DND-41 (cell line): ENCODE data around the gene ZNF638.

Experiments
- CTCF ChIP-seq: IDR thresholded peaks from 2 replicates; pipeline ENCODE4 v1.5.1; 2012; ENCODE audit warnings: borderline replicate concordance, low read length, moderate library complexity, mild to moderate bottlenecking; ENCODE audit not compliant: poor library complexity, severe bottlenecking; ENCODE audit errors: extremely low read depth
- EZH2 ChIP-seq: IDR thresholded peaks from 3 replicates; pipeline ENCODE4 v1.6.1; 2012; ENCODE audit warnings: borderline replicate concordance, low read depth, mild to moderate bottlenecking, moderate library complexity, low read length, inconsistent platforms; ENCODE audit not compliant: severe bottlenecking

GRCh38 chr2:71462056-71462605, 130.5 kb downstream of the ZNF638 start:
- TF ChIP-seq CTCF (no peak), EZH2 (no peak)
